Keratinocyte (primary cell): Measurements from ENCODE around the gene DOK4. TPM values are rescaled to one million over a fixed set of nuclear protein-coding genes. Genes with fewer than 3 reads are reported as not detected.

ENCODE experiments used
- DNase-seq: peaks from one replicate; pipeline ENCODE4 v3.0.0-alpha.2; 2011; ENCODE audit warnings: low read depth, missing footprints, low spot score
- FAIRE-seq: peaks from 2 replicates; lab custom pipeline; 2011; peaks lifted over from hg19 to GRCh38; lab: Jason Lieb, UNC
- H2AFZ ChIP-seq: 2 replicates; pipeline ENCODE4 v1.6.0; 2012; ENCODE audit warnings: low read length, control low read depth, inconsistent platforms; ENCODE audit not compliant: control insufficient read depth
- H3K27ac ChIP-seq: 2 replicates; pipeline ENCODE4 v1.5.1; 2011; ENCODE audit warnings: low read length; ENCODE audit not compliant: control insufficient read depth, insufficient read depth
- H3K27me3 ChIP-seq: 3 replicates; pipeline ENCODE4 v1.6.0; 2011; ENCODE audit warnings: low read length; ENCODE audit not compliant: control insufficient read depth, insufficient read depth; ENCODE audit errors: extremely low read depth
- H3K36me3 ChIP-seq, 2 experiments: 2 replicates in 1 of 2; 3 replicates in 1 of 2; pipeline ENCODE4 v1.5.1; 2011; ENCODE audit warnings: low read length in 2 of 2, mild to moderate bottlenecking in 1 of 2; ENCODE audit not compliant: control insufficient read depth in 2 of 2, insufficient read depth in 2 of 2; ENCODE audit errors: extremely low read depth in 1 of 2
- H3K4me1 ChIP-seq: 3 replicates; pipeline ENCODE4 v1.5.1; 2011; ENCODE audit warnings: low read length; ENCODE audit not compliant: control insufficient read depth, insufficient read depth; ENCODE audit errors: extremely low read depth
- H3K4me2 ChIP-seq: 3 replicates; pipeline ENCODE4 v1.6.0; 2011; ENCODE audit warnings: low read depth, low read length; ENCODE audit not compliant: control insufficient read depth, insufficient read depth; ENCODE audit errors: extremely low read depth
- H3K4me3 ChIP-seq, 3 experiments: fragments of 200-600 bp in 1 of 3; sonication (generic) in 1 of 3; 2 replicates in 2 of 3; 3 replicates in 1 of 3; pipeline ENCODE4 v1.5.1; 2011 to 2016; ENCODE audit warnings: low read length in 3 of 3, mild to moderate bottlenecking in 3 of 3, control low read depth in 2 of 3, inconsistent platforms in 1 of 3, low read depth in 1 of 3, mixed read lengths in 1 of 3, mixed run types in 1 of 3, moderate library complexity in 1 of 3; ENCODE audit not compliant: control insufficient read depth in 2 of 3, insufficient read depth in 2 of 3; ENCODE audit errors: extremely low read depth in 1 of 3
- H3K79me2 ChIP-seq: 2 replicates; pipeline ENCODE4 v1.6.0; 2012; ENCODE audit warnings: low read length; ENCODE audit not compliant: control insufficient read depth, insufficient read depth
- H3K9ac ChIP-seq: 3 replicates; pipeline ENCODE4 v1.6.0; 2011; ENCODE audit warnings: low read length; ENCODE audit not compliant: control insufficient read depth, insufficient read depth; ENCODE audit errors: extremely low read depth
- H3K9me1 ChIP-seq: 3 replicates; pipeline ENCODE4 v1.6.0; 2011; ENCODE audit warnings: low read length; ENCODE audit not compliant: control insufficient read depth, insufficient read depth; ENCODE audit errors: extremely low read depth
- H3K9me3 ChIP-seq: 2 replicates; pipeline ENCODE4 v1.5.1; 2012; ENCODE audit warnings: low read depth, low read length; ENCODE audit not compliant: control insufficient read depth
- H4K20me1 ChIP-seq: 3 replicates; pipeline ENCODE4 v1.6.0; 2011; ENCODE audit warnings: low read length; ENCODE audit not compliant: control insufficient read depth, insufficient read depth; ENCODE audit errors: extremely low read depth
- EZH2 ChIP-seq: IDR thresholded peaks from one replicate; pipeline ENCODE4 v1.6.1; 2012; ENCODE audit warnings: inconsistent platforms, mild to moderate bottlenecking, low read length, moderate library complexity
- dilution Hi-C: fragments of 300-500 bp; cut with MboI; formaldehyde crosslinking; loops from one replicate; pipeline ENCODE4 v1.7.0; 2020; ENCODE audit warnings: low sequenced_read_pairs; ENCODE audit not compliant: extremely low pct_ligation_motif_present
- polyA plus RNA-seq, 5 experiments: library from polyadenylated mRNA; depleted of rRNA in 3 of 5; stranded (reverse) in 3 of 5; stranded (forward) in 1 of 5; unstranded in 1 of 5; fragments of >200 nt; gene quantifications; 1 replicate in 1 of 5; 2 replicates in 3 of 5; 3 replicates in 1 of 5; pipeline versions ENCODE4 v1.2.1 to v1.2.3, GENCODE V29; 2011 to 2012; ENCODE audit warnings: missing spikeins in 2 of 5, low read depth in 1 of 5, low replicate concordance in 1 of 5
- TF ChIP-seq, protein P1 (sequence below), 3 experiments: IDR thresholded peaks in 1 of 3; conservative IDR thresholded peaks in 1 of 3; optimal IDR thresholded peaks in 1 of 3; 2 replicates in 2 of 3; 3 replicates in 1 of 3; pipeline versions ENCODE3 to v1.5.1; 2011; ENCODE audit warnings: low read length in 3 of 3, mild to moderate bottlenecking in 3 of 3, moderate library complexity in 2 of 3, control low read depth in 1 of 3, inconsistent platforms in 1 of 3; ENCODE audit not compliant: insufficient read depth in 2 of 3; ENCODE audit errors: extremely low read depth in 1 of 3

DOK4 gene
- polyA plus RNA-seq, 1 donor (not counting 4 experiments of a cell fraction or from before 2014, with no cell fraction given): 17.6 TPM

DNA sequence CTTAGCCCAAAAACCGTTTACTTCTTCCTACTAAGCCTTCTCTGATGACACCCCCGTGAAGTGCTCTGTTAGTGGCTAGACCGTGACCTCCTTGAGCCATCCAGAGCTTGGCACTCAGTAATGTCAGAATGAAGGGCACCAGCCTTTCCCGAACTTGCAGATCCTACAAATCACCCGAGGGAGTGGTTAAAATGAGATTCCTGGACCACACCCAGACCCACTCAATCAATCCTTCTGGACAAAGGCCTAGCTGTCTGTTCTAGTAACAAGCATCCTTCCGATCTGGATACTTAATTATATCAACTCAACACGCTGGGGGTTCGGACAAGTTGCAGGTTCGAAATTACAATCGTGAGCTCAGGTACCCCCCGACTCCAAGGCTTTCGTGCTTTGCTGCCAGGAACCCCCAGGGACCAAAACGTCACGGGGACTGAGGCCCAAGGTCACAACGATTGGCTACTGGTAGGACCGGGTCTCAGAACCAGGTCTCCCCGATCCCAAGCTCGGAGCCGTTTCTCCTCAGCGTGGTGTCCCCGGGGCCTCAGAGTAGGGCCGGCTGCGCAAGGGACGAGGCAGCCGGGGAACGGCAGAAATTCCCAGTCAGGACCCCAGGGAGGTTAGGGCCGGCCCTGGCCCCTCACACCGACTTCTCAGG, 39.6 kb downstream of the DOK4 start:
- H3K9me1 ChIP-seq: peaks cover 4% of the 10 kb centered on the region
- H3K4me3 ChIP-seq: peak overlapping the region; percentile 97 to 98 (median 98)
- H3K4me2 ChIP-seq: peak overlapping the region; percentile 95
- peak; percentile 30 for DNase-seq
- no peaks in the 10 kb centered on the region for H3K9me3 ChIP-seq
- H3K27me3 ChIP-seq: no peaks in the 10 kb centered on the region
- no peak for FAIRE-seq
- no peak for TF ChIP-seq EZH2
- TF ChIP-seq, protein P1, sequence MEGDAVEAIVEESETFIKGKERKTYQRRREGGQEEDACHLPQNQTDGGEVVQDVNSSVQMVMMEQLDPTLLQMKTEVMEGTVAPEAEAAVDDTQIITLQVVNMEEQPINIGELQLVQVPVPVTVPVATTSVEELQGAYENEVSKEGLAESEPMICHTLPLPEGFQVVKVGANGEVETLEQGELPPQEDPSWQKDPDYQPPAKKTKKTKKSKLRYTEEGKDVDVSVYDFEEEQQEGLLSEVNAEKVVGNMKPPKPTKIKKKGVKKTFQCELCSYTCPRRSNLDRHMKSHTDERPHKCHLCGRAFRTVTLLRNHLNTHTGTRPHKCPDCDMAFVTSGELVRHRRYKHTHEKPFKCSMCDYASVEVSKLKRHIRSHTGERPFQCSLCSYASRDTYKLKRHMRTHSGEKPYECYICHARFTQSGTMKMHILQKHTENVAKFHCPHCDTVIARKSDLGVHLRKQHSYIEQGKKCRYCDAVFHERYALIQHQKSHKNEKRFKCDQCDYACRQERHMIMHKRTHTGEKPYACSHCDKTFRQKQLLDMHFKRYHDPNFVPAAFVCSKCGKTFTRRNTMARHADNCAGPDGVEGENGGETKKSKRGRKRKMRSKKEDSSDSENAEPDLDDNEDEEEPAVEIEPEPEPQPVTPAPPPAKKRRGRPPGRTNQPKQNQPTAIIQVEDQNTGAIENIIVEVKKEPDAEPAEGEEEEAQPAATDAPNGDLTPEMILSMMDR (optimal IDR thresholded peaks at IDR 0.05 in 1 of 3, IDR thresholded peaks at IDR 0.05 in 1 of 3, conservative IDR thresholded peaks at IDR 0.05 in 1 of 3; ENCODE audit: extremely low read depth in 1 of 3, insufficient read depth in 2 of 3, low read length in 3 of 3): no peak
- H4K20me1 ChIP-seq: no peaks in the 10 kb centered on the region
- H3K79me2 ChIP-seq: peaks cover 57% of the 10 kb centered on the region
- peaks cover 0 to 2% of the 10 kb centered on the region in 2 experiments for H3K36me3 ChIP-seq
- H3K4me1 ChIP-seq: peaks cover 12% of the 10 kb centered on the region
- dilution Hi-C loops: no loop called here
- peak overlapping the region; percentile 83 for H2AFZ ChIP-seq
- peak overlapping the region; percentile 96 for H3K9ac ChIP-seq
- peak overlapping the region; percentile 83 for H3K27ac ChIP-seq

DNA sequence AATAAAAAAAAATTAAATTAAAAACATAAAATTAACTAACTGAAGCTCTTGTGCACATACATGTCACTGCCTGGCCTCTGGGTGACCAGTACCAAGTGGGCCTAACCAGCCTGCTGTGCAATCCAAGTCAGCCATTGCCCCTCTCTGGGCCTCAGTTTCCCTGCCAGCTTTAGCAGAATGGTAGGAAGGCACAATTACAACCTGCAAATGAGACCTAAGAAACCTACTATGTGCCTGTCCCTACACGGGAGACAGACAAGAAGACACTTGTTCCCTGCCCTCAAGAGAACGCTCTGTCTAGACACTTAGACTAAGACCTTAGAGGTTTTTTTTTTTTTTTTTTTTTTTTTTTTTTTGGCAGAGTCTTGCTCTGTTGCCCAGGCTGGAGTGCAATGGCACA, 40.8 kb downstream of the DOK4 start:
- Histone ChIP-seq H3K9ac (no peak overlapping the region), H3K27ac (no peak overlapping the region), H3K36me3 (peaks cover 2 to 3% of the 10 kb centered on the region in 2 experiments), H3K4me1 (peaks cover 12% of the 10 kb centered on the region), H3K9me3 (no peaks in the 10 kb centered on the region), H2AFZ (no peak overlapping the region), H4K20me1 (no peaks in the 10 kb centered on the region), H3K27me3 (no peaks in the 10 kb centered on the region), H3K4me2 (peak overlapping the region; percentile 22), H3K9me1 (peaks cover 4% of the 10 kb centered on the region), H3K4me3 (no peak overlapping the region), H3K79me2 (peaks cover 66% of the 10 kb centered on the region)
- dilution Hi-C loops: no loop called here
- FAIRE-seq (no peak), DNase-seq (no peak)
- TF ChIP-seq EZH2: no peak
- TF ChIP-seq, protein P1 (optimal IDR thresholded peaks at IDR 0.05 in 1 of 3, IDR thresholded peaks at IDR 0.05 in 1 of 3, conservative IDR thresholded peaks at IDR 0.05 in 1 of 3; ENCODE audit: extremely low read depth in 1 of 3, insufficient read depth in 2 of 3, low read length in 3 of 3): no peak
